Erythroblast (primary cell): ENCODE results near the gene LRRK2.

Experiments
- GATA1 ChIP-seq: IDR thresholded peaks from 2 replicates; pipeline ENCODE4 v1.6.1; 2011; ENCODE audit warnings: low read depth, mild to moderate bottlenecking, control low read depth, low read length, moderate library complexity
- POLR2A ChIP-seq: IDR thresholded peaks from 2 replicates; pipeline ENCODE4 v1.6.1; 2011; ENCODE audit warnings: mild to moderate bottlenecking, low read length

DNA sequence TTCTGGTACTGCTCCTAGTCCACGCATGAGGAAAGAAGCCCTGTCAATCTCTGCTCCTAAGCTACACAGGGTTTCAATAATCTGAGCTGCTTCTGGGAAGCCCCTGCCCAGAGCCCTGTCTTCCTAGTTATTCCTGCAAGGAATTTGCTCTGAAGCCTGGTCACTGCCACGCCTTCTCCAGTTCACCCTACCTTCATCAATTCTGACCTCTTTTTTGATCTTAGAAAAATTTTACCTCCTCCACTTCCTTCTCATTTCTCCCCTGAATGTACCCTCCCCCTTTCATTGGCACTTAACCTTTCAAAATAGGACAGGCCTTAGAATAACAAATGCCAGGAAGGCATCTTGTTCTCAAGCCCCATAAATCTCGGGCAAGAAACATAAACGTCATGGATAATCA is 14.9 kb upstream of the LRRK2 start:
- no peak for TF ChIP-seq POLR2A
- no peak for TF ChIP-seq GATA1
